AG04450 (cell line): ENCODE results near the gene TMEM229B. TPM values are rescaled to one million over a fixed set of nuclear protein-coding genes. Genes with fewer than 3 reads are reported as not detected.

ENCODE experiments used
- CTCF ChIA-PET: fragments of 300-600, 350-600 bp; formaldehyde crosslinking; extraction: SDS; loops from one replicate; lab custom pipeline; 2022; ENCODE audit warnings: antibody characterized with exemption, inconsistent platforms; lab: Charles Lee
- POLR2A ChIA-PET: fragments of 350-600 bp; formaldehyde crosslinking; extraction: SDS; loops from one replicate; lab custom pipeline; 2021; ENCODE audit warnings: antibody characterized with exemption, inconsistent platforms; lab: Yijun Ruan, JAX
- DNase-seq: peaks from one replicate; pipeline ENCODE4 v3.0.0-alpha.2; 2011; ENCODE audit warnings: low read depth, low spot score
- H3K27ac ChIP-seq: one replicate; pipeline ENCODE4 v1.5.1; 2012; ENCODE audit warnings: low read depth, low read length, control low read depth
- H3K27me3 ChIP-seq: one replicate; pipeline ENCODE4 v1.6.0; 2012; ENCODE audit warnings: low read length; ENCODE audit not compliant: control insufficient read depth, insufficient read depth
- H3K4me3 ChIP-seq: 2 replicates; pipeline ENCODE4 v1.5.1; 2011; ENCODE audit warnings: mild to moderate bottlenecking, low read depth, low read length, control low read depth
- H3K9me3 ChIP-seq: 2 replicates; pipeline ENCODE4 v1.5.1; 2012; ENCODE audit warnings: low read length; ENCODE audit not compliant: control insufficient read depth, insufficient read depth
- CTCF ChIP-seq: IDR thresholded peaks from 2 replicates; pipeline ENCODE4 v1.5.1; 2011; ENCODE audit warnings: low read depth, low read length, control low read depth, inconsistent platforms
- polyA plus RNA-seq: library from polyadenylated mRNA; depleted of rRNA; stranded (reverse); fragments of >200 nt; gene quantifications from 2 replicates; pipeline ENCODE4 v1.2.3, GENCODE V29; 2011; rRNA removed
- small RNA-seq: library from RNA; depleted of rRNA; stranded (forward); fragments of <200 nt; gene quantifications from one replicate; pipeline ENCODE3, GENCODE V24; 2012; ENCODE audit warnings: low read depth; ENCODE audit not compliant: insufficient read length

The TMEM229B gene
- polyA plus RNA-seq, 1 experiment, result 0.07 TPM

- peaks cover 6% of the 10 kb centered on the region for H3K27me3 ChIP-seq
- ChIA-PET CTCF (interaction anchor here (0.7 to 5.8 kb wide), 3 partner anchors 21 to 148 kb away, joined by 3 to 114 read pairs (median 4); no protein-coding TSS in a partner anchor), POLR2A (no interaction called here)
- no peak for DNase-seq
- no peak overlapping the region for H3K4me3 ChIP-seq
- TF ChIP-seq CTCF, result no peak
- H3K9me3 ChIP-seq, result no peaks in the 10 kb centered on the region
- no peak overlapping the region for H3K27ac ChIP-seq
These were observed 65.1 kb downstream of the TMEM229B start for GRCh38 chr14:67423424-67423823.

GRCh38 chr14:67421356-67422224, 66.9 kb downstream of the TMEM229B start:
- Histone ChIP-seq H3K27me3 (peaks cover 6% of the 10 kb centered on the region), H3K27ac (no peak overlapping the region), H3K9me3 (no peaks in the 10 kb centered on the region), H3K4me3 (no peak overlapping the region)
- no peak for DNase-seq
- POLR2A ChIA-PET, result no interaction called here
- CTCF ChIA-PET, result interaction anchor here (1.0 kb wide), 1 partner anchor 283 kb away, joined by 3 read pairs; no protein-coding TSS in a partner anchor
- no peak for TF ChIP-seq CTCF

Small RNA genes lying within 50 kb of the gene (small RNA-seq; reads per million reads assigned to genes)
- not detected for gene MIR5694

Other genes with a start within 250 kb of the TMEM229B start
- 21.7 and 31.1 TPM in 2 replicates for gene PALS1, start 247.3 kb downstream of the TMEM229B start, polyA plus RNA-seq
- 86.4 and 107 TPM in 2 replicates for gene ATP6V1D, start 128.9 kb downstream of the TMEM229B start, polyA plus RNA-seq
- gene EIF2S1, start 128.4 kb downstream of the TMEM229B start, polyA plus RNA-seq, result 105 and 149 TPM in 2 replicates
- gene PLEK2, start 76.6 kb downstream of the TMEM229B start, polyA plus RNA-seq, result 1.5 and 1.6 TPM in 2 replicates
- gene PLEKHH1, start 44.6 kb upstream of the TMEM229B start, polyA plus RNA-seq, result 0.15 and 0.19 TPM in 2 replicates
- 16.0 and 17.6 TPM in 2 replicates for gene PIGH, start 111.5 kb upstream of the TMEM229B start, polyA plus RNA-seq
- gene ARG2, start 131.2 kb upstream of the TMEM229B start, polyA plus RNA-seq, result 2.6 TPM in 2 replicates
- 110 and 127 TPM in 2 replicates for gene VTI1B, start 185.9 kb upstream of the TMEM229B start, polyA plus RNA-seq
- gene RDH11, start 207.0 kb upstream of the TMEM229B start, polyA plus RNA-seq, result 101 and 109 TPM in 2 replicates
- gene RDH12, start 213.2 kb upstream of the TMEM229B start, polyA plus RNA-seq, result not detected in 2 replicates